Measurements from ENCODE around the gene TBCC. TPM values are rescaled to one million over a fixed set of nuclear protein-coding genes. Genes with fewer than 3 reads are reported as not detected.

TBCC gene
- total and polyA plus RNA-seq, 9 donors: 14.1 to 18.7 (median 16.4) TPM

- no peak for DNase-seq
- H3K27ac ChIP-seq: no peak overlapping the region
- no peaks in the 10 kb centered on the region for H3K27me3 ChIP-seq
- H3K36me3 ChIP-seq: no peaks in the 10 kb centered on the region
- TF ChIP-seq POLR2A (IDR thresholded peaks at IDR 0.05): no peak
- no peak for TF ChIP-seq EP300 (IDR thresholded peaks at IDR 0.05)
- TF ChIP-seq CTCF (IDR thresholded peaks at IDR 0.05): no peak
- intact Hi-C loops (cut with DNase I): loop anchor here in 3 of 4 donors (5.0 to 10.0 kb wide), 3 partner anchors 48 to 154 kb away; partner anchors contain the start of gene RPL7L1 (in 1 of the 3)
- no peak overlapping the region for H3K4me3 ChIP-seq
- WGBS, 3 donors: 55 to 65% (median 64%) methylated on average over 8 of the region's 8 CpGs
- no peaks in the 10 kb centered on the region for H3K4me1 ChIP-seq (ENCODE audit: insufficient read depth)
- no peaks in the 10 kb centered on the region for H3K9me3 ChIP-seq
Measured at GRCh38 chr6:42720739-42721138, 25.2 kb downstream of the TBCC start.

GRCh38 chr6:42715871-42716270, 30.0 kb downstream of the TBCC start:
- no peaks in the 10 kb centered on the region for H3K4me1 ChIP-seq (ENCODE audit: insufficient read depth)
- no peaks in the 10 kb centered on the region for H3K9me3 ChIP-seq
- whole genome bisulfite sequencing, 3 donors: 83 to 88% (median 87%) methylated on average over 4 of the region's 4 CpGs
- no peak overlapping the region for H3K27ac ChIP-seq
- H3K27me3 ChIP-seq: no peaks in the 10 kb centered on the region
- intact Hi-C loops (cut with DNase I): no loop called here
- TF ChIP-seq POLR2A (IDR thresholded peaks at IDR 0.05) (no peak), CTCF (IDR thresholded peaks at IDR 0.05) (no peak), EP300 (IDR thresholded peaks at IDR 0.05) (no peak)
- no peaks in the 10 kb centered on the region for H3K36me3 ChIP-seq
- no peak for DNase-seq
- H3K4me3 ChIP-seq: no peak overlapping the region

- intact Hi-C loops (cut with DNase I): no loop called here
Measured at GRCh38 chr6:42714098-42714761, 31.7 kb downstream of the TBCC start.

GRCh38 chr6:42711930-42712329, 34.0 kb downstream of the TBCC start:
- no peaks in the 10 kb centered on the region for H3K9me3 ChIP-seq
- H3K4me1 ChIP-seq (ENCODE audit: insufficient read depth): no peaks in the 10 kb centered on the region
- WGBS, 3 donors: 91 to 93% (median 92%) methylated on average over 5 of the region's 5 CpGs
- no peak overlapping the region for H3K27ac ChIP-seq
- no peaks in the 10 kb centered on the region for H3K36me3 ChIP-seq
- no peak overlapping the region for H3K4me3 ChIP-seq
- H3K27me3 ChIP-seq: no peaks in the 10 kb centered on the region
- intact Hi-C loops (cut with DNase I): no loop called here
- TF ChIP-seq POLR2A (IDR thresholded peaks at IDR 0.05): no peak
- TF ChIP-seq EP300 (IDR thresholded peaks at IDR 0.05): no peak
- TF ChIP-seq CTCF (IDR thresholded peaks at IDR 0.05): no peak
- no peak for DNase-seq

More at GRCh38 chr6:42714098-42714761, 31.7 kb downstream of the TBCC start:
- TF ChIP-seq EP300 (IDR thresholded peaks at IDR 0.05): no peak
- no peak for TF ChIP-seq POLR2A (IDR thresholded peaks at IDR 0.05)
- TF ChIP-seq CTCF (IDR thresholded peaks at IDR 0.05): no peak
- no peaks in the 10 kb centered on the region for H3K9me3 ChIP-seq
- no peak overlapping the region for H3K27ac ChIP-seq
- no peak overlapping the region for H3K4me3 ChIP-seq
- H3K27me3 ChIP-seq: no peaks in the 10 kb centered on the region
- no peaks in the 10 kb centered on the region for H3K36me3 ChIP-seq
- WGBS, 3 donors: 81 to 85% (median 83%) methylated on average over 4 of the region's 4 CpGs
- no peaks in the 10 kb centered on the region for H3K4me1 ChIP-seq (ENCODE audit: insufficient read depth)
- no peak for DNase-seq
